Esophagus (tissue), 2 donors: ENCODE results near the gene RAX. TPM values are rescaled to one million over a fixed set of nuclear protein-coding genes. Genes with fewer than 3 reads are reported as not detected.

Experiments
- H3K27ac ChIP-seq, 2 donors: one replicate each; pipeline ENCODE4 v1.5.1; 2013; ENCODE audit warnings: low read depth in 2 of 2, mild to moderate bottlenecking in 2 of 2, inconsistent platforms in 1 of 2, low read length in 1 of 2, moderate library complexity in 1 of 2
- H3K27me3 ChIP-seq, 2 donors: one replicate each; pipeline ENCODE4 v1.6.1; 2013; ENCODE audit warnings: low read length in 2 of 2, control low read depth in 1 of 2, mild to moderate bottlenecking in 1 of 2; ENCODE audit not compliant: insufficient read depth in 2 of 2, control insufficient read depth in 1 of 2
- H3K36me3 ChIP-seq, 2 donors: one replicate each; pipeline ENCODE4 v1.6.1; 2013; ENCODE audit warnings: low read length in 1 of 2; ENCODE audit not compliant: control insufficient read depth in 2 of 2, insufficient read depth in 2 of 2
- H3K4me1 ChIP-seq, 2 donors: one replicate each; pipeline ENCODE4 v1.6.1; 2013; ENCODE audit warnings: low read length in 1 of 2; ENCODE audit not compliant: control insufficient read depth in 2 of 2, insufficient read depth in 2 of 2
- H3K4me3 ChIP-seq, 2 donors: one replicate each; pipeline ENCODE4 v1.5.1; 2013; ENCODE audit warnings: low read length in 2 of 2, mild to moderate bottlenecking in 2 of 2, low read depth in 1 of 2, moderate library complexity in 1 of 2
- H3K9me3 ChIP-seq, 2 donors: one replicate each; pipeline ENCODE4 v1.6.1; 2013; ENCODE audit warnings: mild to moderate bottlenecking in 2 of 2, low read depth in 1 of 2, low read length in 1 of 2, moderate library complexity in 1 of 2; ENCODE audit not compliant: control insufficient read depth in 2 of 2, insufficient read depth in 1 of 2
- WGBS, 2 donors: extraction: QIAGEN DNeasy Blood & Tissue Kit; methylation state at CpG; one replicate each; pipeline ENCODE4 v1.1.7; 2013; 5-methylcytosine and 5-hydroxymethylcytosine counted together
- polyA plus RNA-seq, 2 donors: library from polyadenylated mRNA; stranded (reverse); fragments of 200-250 nt; gene quantifications; one replicate each; pipeline ENCODE4 v1.2.3, GENCODE V29; 2013
- donor health status: healthy with polysubstance abuse.
- donor health status: Bipolar disorder and iron deficiency.

RAX gene
- polyA plus RNA-seq, 2 donors: 0.01 to 0.14 TPM

DNA sequence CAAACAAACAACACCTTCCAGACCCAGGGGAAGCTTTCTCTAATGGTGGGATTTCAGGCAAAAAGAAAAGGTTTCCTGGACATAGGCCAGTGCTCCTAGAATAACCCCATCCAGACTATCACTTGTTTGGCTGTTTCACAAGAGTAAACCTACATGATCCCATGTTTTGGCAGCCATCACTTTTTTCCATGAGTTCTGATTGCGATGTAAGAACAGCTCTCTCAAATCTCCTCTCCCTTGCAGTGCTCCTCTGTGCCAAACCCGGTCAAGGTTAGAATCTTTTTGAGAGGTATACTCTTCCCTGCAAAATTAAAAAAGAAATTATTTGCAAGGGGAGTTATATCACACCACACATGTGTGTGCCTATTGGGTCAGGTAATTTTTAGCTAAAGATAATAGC lies 41.4 kb downstream of the RAX start:
- Histone ChIP-seq H3K4me1 (no peaks in the 10 kb centered on the region), H3K36me3 (no peaks in the 10 kb centered on the region), H3K4me3 (no peak overlapping the region), H3K27me3 (peaks cover 0 to 3% of the 10 kb centered on the region in 2 donors), H3K27ac (no peak overlapping the region), H3K9me3 (no peaks in the 10 kb centered on the region)
- 80% methylated on average over 2 of the region's 2 CpGs for WGBS, 2 donors

DNA sequence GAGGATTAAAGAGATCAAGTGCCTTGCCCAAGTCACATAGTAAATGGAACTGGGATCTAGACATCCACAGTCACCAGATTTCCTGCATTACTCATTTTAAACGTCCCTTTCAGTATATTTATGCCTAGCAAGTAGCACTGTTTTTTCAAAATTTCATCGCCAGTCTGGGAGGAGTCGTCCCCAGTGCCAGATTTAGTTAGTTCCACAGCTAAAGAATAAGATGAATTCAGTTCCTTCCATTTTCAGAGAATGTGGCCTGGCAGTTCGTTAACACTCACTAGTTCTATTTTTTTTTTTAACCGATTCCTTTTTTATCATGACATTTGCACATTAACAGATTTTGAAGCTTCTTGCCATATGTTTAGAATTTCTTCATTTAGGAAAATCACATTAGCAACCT lies 42.1 kb downstream of the RAX start:
- Histone ChIP-seq H3K9me3 (no peaks in the 10 kb centered on the region), H3K27me3 (peaks cover 0 to 3% of the 10 kb centered on the region in 2 donors), H3K36me3 (no peaks in the 10 kb centered on the region), H3K4me1 (no peaks in the 10 kb centered on the region), H3K27ac (no peak overlapping the region), H3K4me3 (no peak overlapping the region)
- WGBS, 2 donors: 67 to 74% methylated on average over 5 of the region's 5 CpGs

DNA sequence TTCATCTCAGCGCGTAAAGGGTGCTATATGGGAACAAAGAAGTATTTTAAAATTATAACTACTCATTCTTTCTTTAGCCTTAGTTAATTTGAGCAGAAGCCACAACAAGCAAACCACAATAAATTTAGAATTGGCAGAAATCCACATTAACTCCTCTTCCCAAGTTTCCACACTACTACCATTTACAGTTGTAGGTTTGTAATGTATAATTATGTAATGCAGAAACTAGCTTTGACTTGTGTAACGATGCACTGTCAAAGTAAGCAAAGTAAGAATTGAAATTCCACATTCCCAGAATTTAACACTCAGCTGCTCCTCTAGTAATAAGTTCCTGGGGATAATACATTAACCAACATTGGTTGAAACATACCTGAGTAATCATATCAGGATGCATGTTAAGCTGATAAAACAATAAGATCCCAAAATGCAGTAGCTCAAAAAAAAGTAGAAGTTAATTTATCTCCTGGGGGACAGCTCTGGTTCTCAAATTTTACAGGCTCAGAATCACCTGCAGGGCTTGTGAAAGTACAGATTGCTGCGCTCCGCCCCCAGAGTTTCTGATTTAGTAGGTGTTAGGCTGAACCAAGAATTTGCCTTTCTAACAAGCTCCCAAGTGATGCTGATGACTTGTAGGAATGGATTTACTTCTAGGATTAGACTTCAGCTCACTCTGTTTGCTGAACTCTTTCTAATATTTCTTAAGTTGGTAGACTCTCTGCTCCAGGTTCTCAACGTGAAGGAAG lies 43.4 kb downstream of the RAX start:
- Histone ChIP-seq H3K4me1 (no peaks in the 10 kb centered on the region), H3K36me3 (no peaks in the 10 kb centered on the region), H3K27ac (no peak overlapping the region), H3K27me3 (no peaks in the 10 kb centered on the region), H3K4me3 (no peak overlapping the region), H3K9me3 (no peaks in the 10 kb centered on the region)
- 68 to 75% methylated on average over 6 of the region's 6 CpGs for WGBS, 2 donors

DNA sequence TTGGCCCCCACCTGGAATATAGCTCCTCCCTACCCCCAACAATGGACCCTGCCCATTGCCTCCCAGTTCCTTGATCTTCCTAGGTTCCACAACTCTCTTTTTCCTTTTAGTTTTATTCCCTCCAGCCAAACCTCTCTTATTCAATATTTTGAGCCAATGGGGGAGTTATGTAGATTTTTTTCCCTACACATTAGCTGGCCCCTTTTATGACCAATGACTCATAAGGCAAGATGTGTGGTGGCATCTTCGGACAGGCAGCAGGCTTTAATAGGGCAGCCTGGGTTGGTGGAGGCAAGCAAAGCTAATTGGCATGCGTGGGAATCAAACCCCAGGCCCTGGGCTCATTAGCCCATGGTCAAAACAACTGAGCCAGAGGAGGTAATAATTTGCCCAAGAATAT lies 44.1 kb downstream of the RAX start:
- 88 to 90% methylated on average over 2 of the region's 2 CpGs for WGBS, 2 donors
- Histone ChIP-seq H3K9me3 (no peaks in the 10 kb centered on the region), H3K4me3 (no peak overlapping the region), H3K36me3 (no peaks in the 10 kb centered on the region), H3K4me1 (no peaks in the 10 kb centered on the region), H3K27me3 (no peaks in the 10 kb centered on the region), H3K27ac (no peak overlapping the region)

DNA sequence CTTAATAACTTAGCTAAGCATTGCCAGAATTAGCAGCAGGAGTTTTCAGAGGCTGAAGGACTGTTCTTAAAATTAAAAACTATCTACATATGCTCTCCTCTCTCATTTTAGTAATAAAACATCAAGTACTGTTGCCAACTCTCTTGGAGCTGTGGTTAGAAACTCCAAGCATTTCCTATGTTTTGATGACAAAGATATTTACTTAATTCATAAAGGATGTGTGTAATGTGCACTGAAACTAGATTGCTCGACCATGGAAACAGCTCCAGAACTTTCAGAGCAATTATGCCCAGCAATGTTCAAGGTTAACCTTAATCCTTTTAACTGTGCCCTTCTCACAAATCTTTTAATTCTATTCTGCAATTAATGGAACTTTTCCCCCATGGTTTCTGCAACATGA lies 44.9 kb downstream of the RAX start:
- H3K9me3 ChIP-seq: no peaks in the 10 kb centered on the region
- no peaks in the 10 kb centered on the region for H3K36me3 ChIP-seq
- no peak overlapping the region for H3K4me3 ChIP-seq
- WGBS, 2 donors: 17 to 34% methylated on average over 1 of the region's 1 CpG
- no peaks in the 10 kb centered on the region for H3K4me1 ChIP-seq
- H3K27me3 ChIP-seq: no peaks in the 10 kb centered on the region
- no peak overlapping the region for H3K27ac ChIP-seq

DNA sequence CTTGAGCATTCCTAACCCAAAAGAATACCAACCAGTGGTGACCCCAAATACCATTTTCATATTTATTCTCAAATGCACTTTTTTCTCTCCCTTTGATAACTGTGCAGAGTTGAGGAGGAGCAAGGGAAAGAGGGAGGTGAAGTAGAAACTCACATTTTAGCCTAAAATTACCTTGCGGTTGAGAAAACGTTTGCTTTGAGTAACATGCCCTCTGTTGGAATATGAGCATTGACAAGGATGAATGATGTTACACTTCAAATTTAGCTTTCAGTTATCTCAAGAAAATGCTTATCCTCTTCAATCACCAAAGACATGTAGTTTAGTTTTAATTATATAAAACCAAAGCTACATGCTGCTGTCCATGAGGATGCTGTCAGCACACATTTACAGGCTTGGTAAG lies 50.9 kb downstream of the RAX start:
- Histone ChIP-seq H3K36me3 (no peaks in the 10 kb centered on the region), H3K27me3 (peaks cover 5 to 21% of the 10 kb centered on the region in 2 donors), H3K9me3 (no peaks in the 10 kb centered on the region), H3K4me3 (no peak overlapping the region), H3K4me1 (peaks cover 0 to 2% of the 10 kb centered on the region in 2 donors), H3K27ac (no peak overlapping the region)
- WGBS, 2 donors: 63 to 71% methylated on average over 2 of the region's 2 CpGs

DNA sequence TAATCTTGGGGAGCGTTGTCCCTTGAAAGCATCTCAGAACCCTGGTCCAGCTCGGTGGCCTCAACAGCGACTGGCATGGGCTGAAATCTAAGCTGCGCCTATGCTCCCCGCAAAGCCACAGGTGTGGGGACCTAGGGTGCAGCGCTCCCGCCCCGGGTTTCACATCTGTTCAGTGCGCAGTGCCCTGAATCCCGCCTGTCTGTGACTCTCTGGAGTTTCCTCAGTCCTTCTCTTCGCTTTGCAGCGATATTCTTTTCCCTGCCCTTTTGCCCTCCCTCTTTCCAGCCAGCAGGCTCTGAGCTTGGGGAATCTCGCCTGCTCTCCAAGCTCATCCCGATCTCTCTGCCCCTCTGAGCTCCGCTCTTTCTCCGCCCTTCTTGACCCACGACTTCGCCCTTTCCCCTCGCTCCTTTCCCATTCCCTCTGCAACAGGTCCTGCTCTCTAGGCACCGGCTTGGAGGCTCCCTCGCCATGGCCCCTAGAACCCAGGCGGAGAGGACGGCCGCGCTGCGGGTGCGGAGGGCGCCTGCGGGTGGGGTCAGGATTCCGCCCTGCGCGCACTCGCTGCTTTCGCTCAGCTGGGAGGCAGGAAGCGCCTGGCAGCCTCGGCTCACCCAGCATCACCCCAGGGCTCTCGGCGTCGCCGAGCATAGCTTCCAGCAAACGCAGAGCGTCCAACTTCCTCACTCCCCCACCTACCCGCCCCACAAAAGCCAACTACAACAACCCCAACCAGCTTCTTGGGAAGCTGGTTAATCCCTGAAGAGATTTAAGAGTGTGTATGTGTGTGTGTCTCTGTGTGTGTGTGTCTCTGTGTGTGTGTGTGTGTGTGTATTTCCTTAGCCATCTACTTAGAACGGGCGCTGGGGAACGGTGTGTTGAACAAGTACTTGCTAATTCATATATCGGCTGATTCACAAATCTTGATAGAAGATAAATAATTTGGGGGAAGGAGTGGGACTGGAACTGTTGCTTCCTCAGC lies 52.2 kb downstream of the RAX start:
- Histone ChIP-seq H3K27ac (no peak overlapping the region), H3K27me3 (peaks cover 5 to 21% of the 10 kb centered on the region in 2 donors), H3K4me3 (no peak overlapping the region), H3K36me3 (no peaks in the 10 kb centered on the region), H3K4me1 (peaks cover 0 to 2% of the 10 kb centered on the region in 2 donors), H3K9me3 (no peaks in the 10 kb centered on the region)
- 3 to 5% methylated on average over 47 of the region's 47 CpGs for WGBS, 2 donors

DNA sequence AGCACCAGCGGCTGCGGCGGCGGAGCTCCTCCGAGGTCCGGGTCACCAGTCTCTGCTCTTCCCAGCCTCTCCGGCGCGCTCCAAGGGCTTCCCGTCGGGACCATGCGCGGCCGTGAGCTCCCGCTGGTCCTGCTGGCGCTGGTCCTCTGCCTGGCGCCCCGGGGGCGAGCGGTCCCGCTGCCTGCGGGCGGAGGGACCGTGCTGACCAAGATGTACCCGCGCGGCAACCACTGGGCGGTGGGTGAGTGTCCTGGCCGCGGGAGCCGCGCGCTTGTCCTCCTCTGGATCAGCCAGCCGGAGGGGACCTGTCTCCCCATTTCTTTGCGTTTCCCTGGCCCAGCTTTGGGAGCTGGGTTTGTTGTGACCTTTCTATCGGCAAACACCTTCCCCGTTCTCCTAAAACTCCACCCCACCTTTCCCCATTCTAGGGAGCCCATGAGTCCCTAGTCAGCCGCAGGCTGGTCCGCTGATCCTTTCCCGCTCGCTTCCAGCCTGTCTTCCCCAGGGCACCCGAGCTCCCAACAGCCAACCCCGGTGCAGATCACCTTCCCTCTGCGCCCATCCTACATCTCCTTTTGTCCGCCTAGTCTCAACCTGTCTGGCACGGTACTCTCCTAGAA lies 53.0 kb downstream of the RAX start:
- Histone ChIP-seq H3K36me3 (no peaks in the 10 kb centered on the region), H3K4me1 (peaks cover 0 to 2% of the 10 kb centered on the region in 2 donors), H3K27me3 (peaks cover 9 to 21% of the 10 kb centered on the region in 2 donors), H3K9me3 (no peaks in the 10 kb centered on the region), H3K27ac (no peak overlapping the region), H3K4me3 (no peak overlapping the region)
- 2 to 5% methylated on average over 35 to 46 of the region's 46 CpGs for WGBS, 2 donors

DNA sequence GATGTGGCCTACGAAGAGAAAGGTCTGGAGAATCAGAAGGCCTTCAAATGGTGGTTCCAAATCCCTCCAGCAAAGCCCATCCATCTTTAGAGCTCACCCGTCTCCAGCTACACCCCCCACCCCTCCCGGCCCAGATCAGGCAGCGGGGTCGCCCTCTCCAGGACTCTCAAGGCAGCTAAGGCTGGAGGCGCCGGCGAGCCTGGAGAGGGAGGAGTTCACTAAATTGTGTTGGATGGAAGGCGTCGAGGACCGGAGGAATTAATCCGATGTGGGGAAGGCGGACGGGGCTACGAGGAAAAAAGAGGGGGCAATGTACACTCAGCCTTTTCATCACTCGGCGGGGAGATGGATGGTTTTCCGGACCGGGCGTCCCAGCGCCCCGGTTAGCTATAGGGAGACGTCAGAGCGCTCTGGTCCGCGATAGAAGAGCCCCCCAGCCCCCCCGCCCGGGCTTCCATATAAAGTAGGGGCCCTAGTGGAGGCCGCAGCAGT lies 53.5 kb downstream of the RAX start, which contains the start of gene GRP:
Gene GRP, plus strand, starts transcription at position 487 of the 492 bp plus-strand sequence. CDS start 108 bp downstream, outside the sequence.
- no peak within 1 kb of the TSS for H3K4me3 ChIP-seq
- H3K27me3 ChIP-seq: peaks cover 9 to 21% of the 10 kb centered on the region in 2 donors
- peaks cover 0 to 2% of the 10 kb centered on the region in 2 donors for H3K4me1 ChIP-seq
- no peak within 1 kb of the TSS for H3K27ac ChIP-seq
- WGBS, 2 donors: 6% methylated on average over 29 of the region's 29 CpGs
- no peaks in the 10 kb centered on the region for H3K9me3 ChIP-seq
- H3K36me3 ChIP-seq: no peaks in the 10 kb centered on the region
